Glutamatergic neuron (in vitro differentiated cells): ENCODE measurements around the gene YEATS2. TPM values are rescaled to one million over a fixed set of nuclear protein-coding genes. Genes with fewer than 3 reads are reported as not detected.

Experiments used
- DNase-seq: peaks from one replicate; pipeline ENCODE4 v3.0.0; 2022
- H3K27ac Mint-ChIP-seq: one replicate; pipeline ENCODE4 v1.8.0; 2020; ENCODE audit warnings: mild to moderate bottlenecking, mixed read lengths, inconsistent platforms; ENCODE audit not compliant: unreplicated experiment
- H3K27me3 Mint-ChIP-seq: one replicate; pipeline ENCODE4 v1.8.0; 2020; ENCODE audit warnings: mild to moderate bottlenecking, moderate library complexity, mixed read lengths, inconsistent platforms; ENCODE audit not compliant: unreplicated experiment
- H3K36me3 Mint-ChIP-seq: one replicate; pipeline ENCODE4 v1.8.0; 2020; ENCODE audit warnings: mild to moderate bottlenecking, mixed read lengths, inconsistent platforms; ENCODE audit not compliant: unreplicated experiment
- H3K4me1 Mint-ChIP-seq: one replicate; pipeline ENCODE4 v1.8.0; 2020; ENCODE audit warnings: mild to moderate bottlenecking, low read depth, mixed read lengths, inconsistent platforms; ENCODE audit not compliant: unreplicated experiment
- H3K4me3 Mint-ChIP-seq: one replicate; pipeline ENCODE4 v1.8.0; 2020; ENCODE audit warnings: mild to moderate bottlenecking, mixed read lengths, inconsistent platforms; ENCODE audit not compliant: unreplicated experiment
- H3K9me3 Mint-ChIP-seq: one replicate; pipeline ENCODE4 v1.8.0; 2020; ENCODE audit warnings: mild to moderate bottlenecking, moderate library complexity, mixed read lengths, inconsistent platforms; ENCODE audit not compliant: unreplicated experiment
- CTCF ChIP-seq: fragments of 200-600 bp; sonication (generic); IDR thresholded peaks from one replicate; pipeline ENCODE4 v1.5.0; 2021; ENCODE audit not compliant: partially characterized antibody, unreplicated experiment
- total RNA-seq: library from RNA; stranded (reverse); fragmentation: NEBNext Ultra II Directional; extraction: Animal tissue kit (Norgen Biotek cat#: 25700); gene quantifications from one replicate; pipeline ENCODE4 v1.2.1, GENCODE V29; 2021; ENCODE audit not compliant: unreplicated experiment

Gene YEATS2
- total RNA-seq, 1 donor from 2014 or later, result 56.1 TPM

- peaks cover 9% of the 10 kb centered on the region for H3K4me1 Mint-ChIP-seq
- no peaks in the 10 kb centered on the region for H3K9me3 Mint-ChIP-seq
- no peak overlapping the region for H3K27ac Mint-ChIP-seq
- no peak overlapping the region for H3K4me3 Mint-ChIP-seq
- TF ChIP-seq CTCF, result no peak
- peaks cover 8% of the 10 kb centered on the region for H3K36me3 Mint-ChIP-seq
- peaks cover 7% of the 10 kb centered on the region for H3K27me3 Mint-ChIP-seq
- no peak for DNase-seq
These were observed 105.4 kb downstream of the YEATS2 start for GRCh38 chr3:183802989-183803388.

- Mint-ChIP-seq H3K27me3 (peaks cover 7% of the 10 kb centered on the region), H3K9me3 (peaks cover 7% of the 10 kb centered on the region), H3K27ac (no peak overlapping the region), H3K4me3 (no peak overlapping the region), H3K4me1 (peaks cover 26% of the 10 kb centered on the region), H3K36me3 (peaks cover 11% of the 10 kb centered on the region)
- TF ChIP-seq CTCF, result no peak
- no peak for DNase-seq
These were observed 109.7 kb downstream of the YEATS2 start for GRCh38 chr3:183807209-183807728.

GRCh38 chr3:183807881-183808280 lies 110.3 kb downstream of the YEATS2 start:
- H3K9me3 Mint-ChIP-seq, result peaks cover 13% of the 10 kb centered on the region
- H3K36me3 Mint-ChIP-seq, result peaks cover 15% of the 10 kb centered on the region
- H3K4me1 Mint-ChIP-seq, result peaks cover 32% of the 10 kb centered on the region
- H3K27ac Mint-ChIP-seq, result peak overlapping the region; percentile 38
- TF ChIP-seq CTCF, result no peak
- peaks cover 13% of the 10 kb centered on the region for H3K27me3 Mint-ChIP-seq
- no peak for DNase-seq
- no peak overlapping the region for H3K4me3 Mint-ChIP-seq

GRCh38 chr3:183808355-183808754 lies 110.8 kb downstream of the YEATS2 start:
- no peak overlapping the region for H3K4me3 Mint-ChIP-seq
- peaks cover 15% of the 10 kb centered on the region for H3K27me3 Mint-ChIP-seq
- peak overlapping the region; percentile 38 for H3K27ac Mint-ChIP-seq
- H3K9me3 Mint-ChIP-seq, result peaks cover 17% of the 10 kb centered on the region
- no peak for TF ChIP-seq CTCF
- no peak for DNase-seq
- peaks cover 16% of the 10 kb centered on the region for H3K36me3 Mint-ChIP-seq
- peaks cover 36% of the 10 kb centered on the region for H3K4me1 Mint-ChIP-seq

- peak overlapping the region; percentile 40 for H3K27ac Mint-ChIP-seq
- H3K36me3 Mint-ChIP-seq, result peaks cover 16% of the 10 kb centered on the region
These were observed 111.7 kb downstream of the YEATS2 start for GRCh38 chr3:183809270-183809669.

More at GRCh38 chr3:183809270-183809669, 111.7 kb downstream of the YEATS2 start:
- Mint-ChIP-seq H3K9me3 (peaks cover 18% of the 10 kb centered on the region), H3K27me3 (peaks cover 11% of the 10 kb centered on the region), H3K4me3 (no peak overlapping the region), H3K4me1 (peaks cover 36% of the 10 kb centered on the region)
- no peak for TF ChIP-seq CTCF
- DNase-seq, result no peak
